Ramos (cell line): ENCODE results near the gene YPEL5.
"Not testable (repeated sequence)": the region's sequence is repeated elsewhere in the genome, so short reads cannot be mapped to it uniquely, and the experiment has no call there.

Experiments used
- in situ Hi-C: fragments of 300-500 bp; cut with MboI; formaldehyde crosslinking; loops from one replicate; pipeline ENCODE4 v1.14.3; 2022; ENCODE audit warnings: low sequenced_read_pairs; ENCODE audit not compliant: unreplicated experiment

The YPEL5 gene

GRCh38 chr2:30135541-30135940, 11.3 kb upstream of the YPEL5 start:
- in situ Hi-C loops, result no loop called here

GRCh38 chr2:30136764-30137444, 9.9 kb upstream of the YPEL5 start:
- in situ Hi-C loops, result no loop called here

- in situ Hi-C loops, result no loop called here
Measured at GRCh38 chr2:30139131-30139870, 7.5 kb upstream of the YPEL5 start.

GRCh38 chr2:30141136-30141535, 5.7 kb upstream of the YPEL5 start:
- in situ Hi-C loops, result no loop called here

- in situ Hi-C loops, result no loop called here
Measured at GRCh38 chr2:30144260-30144659, 2.5 kb upstream of the YPEL5 start.

GRCh38 chr2:30144951-30145350, 1.9 kb upstream of the YPEL5 start:
- in situ Hi-C loops, result not testable (repeated sequence)

- in situ Hi-C loops, result no loop called here
Measured at GRCh38 chr2:30145826-30146336, 926 bp upstream of the YPEL5 start.

- in situ Hi-C loops, result no loop called here
Measured at GRCh38 chr2:30147196-30147714, 448 bp downstream of the YPEL5 start.

- in situ Hi-C loops, result no loop called here
Measured at GRCh38 chr2:30147715-30148610, 1.2 kb downstream of the YPEL5 start.

GRCh38 chr2:30148850-30149249, 2.0 kb downstream of the YPEL5 start:
- in situ Hi-C loops, result no loop called here

- in situ Hi-C loops, result no loop called here
Measured at GRCh38 chr2:30149513-30149912, 2.7 kb downstream of the YPEL5 start.

GRCh38 chr2:30149976-30150375, 3.2 kb downstream of the YPEL5 start:
- in situ Hi-C loops, result loop anchor here (25.0 kb wide), 2 partner anchors 1012 to 1187 kb away; no protein-coding TSS in a partner anchor

GRCh38 chr2:30150786-30151185, 4.0 kb downstream of the YPEL5 start:
- in situ Hi-C loops, result loop anchor here (25.0 kb wide), 2 partner anchors 1012 to 1187 kb away; no protein-coding TSS in a partner anchor

- in situ Hi-C loops, result loop anchor here (25.0 kb wide), 2 partner anchors 1010 to 1185 kb away; no protein-coding TSS in a partner anchor
Measured at GRCh38 chr2:30152385-30152784, 5.6 kb downstream of the YPEL5 start.

- in situ Hi-C loops, result loop anchor here (25.0 kb wide), 2 partner anchors 1007 to 1182 kb away; no protein-coding TSS in a partner anchor
Measured at GRCh38 chr2:30155202-30155601, 8.4 kb downstream of the YPEL5 start.

GRCh38 chr2:30155889-30156658, 9.3 kb downstream of the YPEL5 start:
- in situ Hi-C loops, result loop anchor here (25.0 kb wide), 2 partner anchors 1006 to 1181 kb away; no protein-coding TSS in a partner anchor

GRCh38 chr2:30157616-30158015, 10.8 kb downstream of the YPEL5 start:
- in situ Hi-C loops, result loop anchor here (25.0 kb wide), 2 partner anchors 1005 to 1180 kb away; no protein-coding TSS in a partner anchor

GRCh38 chr2:30159766-30160165, 13.0 kb downstream of the YPEL5 start:
- in situ Hi-C loops, result loop anchor here (25.0 kb wide), 2 partner anchors 1003 to 1178 kb away; no protein-coding TSS in a partner anchor
